Astrocyte (in vitro differentiated cells and primary cell): ENCODE results near the gene PI4KA.
"Not testable (repeated sequence)": the region's sequence is repeated elsewhere in the genome, so short reads cannot be mapped to it uniquely, and the experiment has no call there.

Experiments
- CTCF ChIP-seq: IDR thresholded peaks from 2 replicates; pipeline ENCODE4 v1.5.1; 2011; ENCODE audit warnings: low read depth, mild to moderate bottlenecking, inconsistent platforms, low read length, moderate library complexity; ENCODE audit not compliant: insufficient read depth
- EZH2 ChIP-seq: IDR thresholded peaks from 2 replicates; pipeline ENCODE4 v1.6.1; 2012; ENCODE audit warnings: mild to moderate bottlenecking, low read length, inconsistent platforms; ENCODE audit not compliant: insufficient read depth

GRCh38 chr22:20702546-20703413 lies 155.8 kb downstream of the PI4KA start:
- not testable (repeated sequence) for TF ChIP-seq CTCF, EZH2
